Measurements from ENCODE around the gene OOEP.
A peak's percentile ranks its signal among the peaks of the same experiment; 100 is the strongest.
"Not testable (repeated sequence)": the region's sequence is repeated elsewhere in the genome, so short reads cannot be mapped to it uniquely, and the experiment has no call there.

Gene OOEP

DNA sequence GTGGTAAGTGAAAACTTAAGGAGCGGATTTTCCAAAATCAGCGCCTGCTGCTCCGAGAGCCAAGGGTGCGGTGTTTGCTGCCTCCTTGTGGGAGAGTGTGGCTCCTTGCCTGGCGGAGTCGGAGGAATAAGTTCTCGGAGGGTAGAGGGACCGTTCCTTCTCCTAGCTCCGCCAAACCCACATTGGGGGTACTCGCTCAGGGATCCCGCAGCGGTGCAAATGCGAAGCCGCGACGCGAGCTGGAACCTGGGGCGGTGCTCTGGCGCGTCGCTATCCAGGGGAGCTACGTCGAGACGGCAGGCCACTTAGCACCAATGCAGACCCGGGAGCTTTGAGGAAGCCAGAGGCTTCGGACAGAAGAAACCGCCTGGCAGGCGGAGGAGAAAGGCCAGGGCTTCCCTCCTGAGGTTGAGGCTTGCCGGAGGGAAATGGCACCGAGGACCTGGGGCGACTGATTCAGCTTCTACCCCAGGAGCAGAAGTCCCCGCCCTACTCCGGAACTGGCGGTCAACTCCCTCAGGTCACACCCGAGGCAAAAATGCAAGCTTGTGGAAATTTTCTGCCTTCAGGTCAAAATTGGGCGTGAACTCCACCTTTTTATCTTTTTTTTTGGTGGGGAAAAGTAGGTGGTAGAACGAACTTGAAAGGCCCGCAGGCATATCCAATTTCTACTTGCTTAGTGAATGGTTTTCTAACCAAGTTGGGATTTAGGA is 19.3 kb upstream of the OOEP start:
- DNase-seq, result peak; percentile 80
- Histone ChIP-seq H3K9me3 (ENCODE audit: severe bottlenecking) (no peaks in the 10 kb centered on the region), H3K27ac (peak overlapping the region; percentile 34), H3K27me3 (ENCODE audit: insufficient read depth, low read depth, severe bottlenecking) (no peaks in the 10 kb centered on the region), H3K4me3 (ENCODE audit: low read depth, low read length) (peak overlapping the region; percentile 84), H3K36me3 (no peaks in the 10 kb centered on the region)
- TF ChIP-seq, protein P1, sequence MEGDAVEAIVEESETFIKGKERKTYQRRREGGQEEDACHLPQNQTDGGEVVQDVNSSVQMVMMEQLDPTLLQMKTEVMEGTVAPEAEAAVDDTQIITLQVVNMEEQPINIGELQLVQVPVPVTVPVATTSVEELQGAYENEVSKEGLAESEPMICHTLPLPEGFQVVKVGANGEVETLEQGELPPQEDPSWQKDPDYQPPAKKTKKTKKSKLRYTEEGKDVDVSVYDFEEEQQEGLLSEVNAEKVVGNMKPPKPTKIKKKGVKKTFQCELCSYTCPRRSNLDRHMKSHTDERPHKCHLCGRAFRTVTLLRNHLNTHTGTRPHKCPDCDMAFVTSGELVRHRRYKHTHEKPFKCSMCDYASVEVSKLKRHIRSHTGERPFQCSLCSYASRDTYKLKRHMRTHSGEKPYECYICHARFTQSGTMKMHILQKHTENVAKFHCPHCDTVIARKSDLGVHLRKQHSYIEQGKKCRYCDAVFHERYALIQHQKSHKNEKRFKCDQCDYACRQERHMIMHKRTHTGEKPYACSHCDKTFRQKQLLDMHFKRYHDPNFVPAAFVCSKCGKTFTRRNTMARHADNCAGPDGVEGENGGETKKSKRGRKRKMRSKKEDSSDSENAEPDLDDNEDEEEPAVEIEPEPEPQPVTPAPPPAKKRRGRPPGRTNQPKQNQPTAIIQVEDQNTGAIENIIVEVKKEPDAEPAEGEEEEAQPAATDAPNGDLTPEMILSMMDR (IDR thresholded peaks at IDR 0.05; ENCODE audit: low read depth, low read length), result peak; percentile 84

DNA sequence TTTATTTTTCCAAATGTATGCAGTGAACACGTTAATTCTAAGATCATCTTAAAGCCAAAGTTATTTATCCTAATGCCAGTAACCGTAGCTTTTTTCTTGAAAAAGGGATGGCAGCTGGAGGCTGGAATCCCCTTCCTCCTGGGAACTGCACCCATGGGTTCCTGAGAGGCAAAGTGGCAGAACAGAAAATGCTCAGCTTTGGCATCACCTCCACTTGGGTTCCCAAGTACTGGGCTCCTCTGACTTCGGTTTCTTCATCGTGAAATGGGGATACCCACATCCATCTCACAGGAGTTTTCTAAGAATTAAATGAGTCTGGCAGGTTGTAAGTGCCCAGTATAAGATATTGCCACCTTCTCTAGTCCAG is 18.7 kb upstream of the OOEP start:
- peak overlapping the region; percentile 84 for H3K4me3 ChIP-seq (ENCODE audit: low read depth, low read length)
- H3K36me3 ChIP-seq, result no peaks in the 10 kb centered on the region
- no peaks in the 10 kb centered on the region for H3K27me3 ChIP-seq (ENCODE audit: insufficient read depth, low read depth, severe bottlenecking)
- TF ChIP-seq, protein P1 (IDR thresholded peaks at IDR 0.05; ENCODE audit: low read depth, low read length), result no peak
- no peak overlapping the region for H3K27ac ChIP-seq
- H3K9me3 ChIP-seq (ENCODE audit: severe bottlenecking), result no peaks in the 10 kb centered on the region
- no peak for DNase-seq

DNA sequence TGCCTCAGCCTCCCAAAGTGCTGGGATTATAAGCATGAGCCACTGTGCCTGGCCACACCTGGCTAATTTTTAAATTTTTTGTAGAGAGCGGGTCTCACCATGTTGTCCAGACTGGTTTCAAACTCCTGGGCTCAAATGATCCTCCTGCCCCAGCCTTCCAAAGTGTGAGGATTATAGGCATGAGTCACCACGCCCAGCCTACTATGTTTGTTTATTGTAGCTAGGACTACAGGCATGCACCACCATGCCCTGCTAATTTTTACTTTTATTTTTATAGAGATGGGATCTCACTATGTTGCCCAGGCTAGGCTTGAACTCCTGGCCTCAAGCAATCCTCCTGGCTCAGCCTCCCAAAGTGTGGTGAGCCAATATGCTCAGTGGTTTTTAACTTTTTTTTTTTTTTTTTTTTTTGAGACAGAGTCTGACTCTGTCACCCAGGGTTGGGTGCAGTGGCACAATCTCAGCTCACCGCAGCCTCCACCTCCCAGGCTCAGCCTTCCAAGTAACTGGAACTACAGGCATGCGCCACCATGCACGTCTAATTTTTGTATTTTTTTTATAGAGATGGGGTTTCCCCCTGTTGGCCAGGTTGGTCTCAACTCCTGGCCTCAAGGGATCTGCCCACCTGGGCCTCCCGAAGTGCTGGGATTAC is 12.9 kb upstream of the OOEP start:
- no peak overlapping the region for H3K4me3 ChIP-seq (ENCODE audit: low read depth, low read length)
- H3K36me3 ChIP-seq, result no peaks in the 10 kb centered on the region
- TF ChIP-seq, protein P1 (IDR thresholded peaks at IDR 0.05; ENCODE audit: low read depth, low read length), result no peak
- H3K9me3 ChIP-seq (ENCODE audit: severe bottlenecking), result no peaks in the 10 kb centered on the region
- H3K27me3 ChIP-seq (ENCODE audit: insufficient read depth, low read depth, severe bottlenecking), result no peaks in the 10 kb centered on the region
- no peak for DNase-seq
- H3K27ac ChIP-seq, result no peak overlapping the region

DNA sequence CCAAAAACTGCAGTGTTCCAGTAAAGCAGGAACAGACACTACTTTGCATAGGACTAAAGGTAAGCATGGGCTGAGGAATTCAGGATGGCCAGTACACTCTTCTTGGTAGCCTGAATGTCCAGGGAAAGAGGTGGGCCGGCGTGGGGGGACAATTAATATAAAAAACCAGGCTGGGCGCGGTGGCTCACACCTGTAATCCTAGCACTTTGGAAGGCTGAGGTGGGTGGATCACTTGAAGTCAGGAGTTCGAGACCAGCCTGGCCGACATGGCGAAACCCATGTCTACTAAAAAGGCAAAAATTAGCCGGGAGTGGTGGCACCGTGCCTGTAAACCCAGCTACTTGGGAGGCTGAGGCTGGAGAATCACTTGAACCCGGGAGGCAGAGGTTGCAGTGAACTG is 11.8 kb upstream of the OOEP start:
- not testable (repeated sequence) for H3K36me3 ChIP-seq; DNase-seq; H3K27ac ChIP-seq; H3K9me3 ChIP-seq (ENCODE audit: severe bottlenecking); H3K27me3 ChIP-seq (ENCODE audit: insufficient read depth, low read depth, severe bottlenecking); H3K4me3 ChIP-seq (ENCODE audit: low read depth, low read length)

DNA sequence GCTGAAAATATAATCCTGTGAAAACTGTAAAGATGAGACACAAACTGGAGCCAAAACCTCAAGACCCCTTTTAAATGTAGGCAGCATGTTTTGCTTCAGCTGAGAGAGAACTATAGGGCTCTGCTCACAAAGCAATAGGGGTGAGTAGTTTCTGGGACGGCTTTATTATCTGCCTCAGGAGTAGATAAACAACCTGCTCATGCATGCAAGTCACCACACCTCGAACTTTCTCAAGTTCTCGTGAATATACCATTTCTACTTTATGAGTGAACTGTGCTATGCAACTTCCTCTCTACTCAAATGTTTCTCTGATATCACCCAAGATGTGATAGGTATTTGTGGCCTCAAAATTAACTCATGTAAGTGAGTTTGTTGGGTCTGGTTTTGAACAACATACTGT is 7.5 kb upstream of the OOEP start:
- Histone ChIP-seq H3K27ac (no peak overlapping the region), H3K36me3 (no peaks in the 10 kb centered on the region), H3K9me3 (ENCODE audit: severe bottlenecking) (no peaks in the 10 kb centered on the region), H3K27me3 (ENCODE audit: insufficient read depth, low read depth, severe bottlenecking) (no peaks in the 10 kb centered on the region), H3K4me3 (ENCODE audit: low read depth, low read length) (no peak overlapping the region)
- no peak for DNase-seq
- TF ChIP-seq, protein P1 (IDR thresholded peaks at IDR 0.05; ENCODE audit: low read depth, low read length), result no peak

DNA sequence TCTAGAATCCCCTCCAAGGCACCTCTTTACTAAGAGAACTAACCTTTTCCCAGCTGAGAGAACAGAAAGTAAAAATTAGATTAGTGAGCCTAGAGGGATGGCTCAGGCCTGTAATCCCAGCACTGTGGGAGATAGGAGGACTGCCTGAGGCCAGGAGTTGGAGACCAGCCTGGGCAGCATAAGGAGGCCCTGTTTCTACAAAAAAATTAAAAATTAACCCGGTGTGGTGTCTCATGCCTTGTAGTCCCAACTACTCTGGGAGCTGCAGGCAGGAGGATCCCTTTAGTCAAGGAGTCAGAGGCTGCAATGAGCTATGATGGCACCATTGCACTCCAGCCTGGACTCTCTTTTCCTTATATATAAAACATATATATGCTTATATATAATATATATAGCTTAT is 5.5 kb upstream of the OOEP start:
- Histone ChIP-seq H3K27me3 (ENCODE audit: insufficient read depth, low read depth, severe bottlenecking) (no peaks in the 10 kb centered on the region), H3K4me3 (ENCODE audit: low read depth, low read length) (no peak overlapping the region), H3K27ac (no peak overlapping the region), H3K9me3 (ENCODE audit: severe bottlenecking) (no peaks in the 10 kb centered on the region), H3K36me3 (no peaks in the 10 kb centered on the region)
- DNase-seq, result no peak
- TF ChIP-seq, protein P1 (IDR thresholded peaks at IDR 0.05; ENCODE audit: low read depth, low read length), result no peak

All from WERI-Rb-1 (cell line).